ENCODE measurements around the gene CDK9. TPM values are rescaled to one million over a fixed set of nuclear protein-coding genes. Genes with fewer than 3 reads are reported as not detected.

CDK9 gene
- total and polyA plus RNA-seq, 2 experiments from 2014 or later: 58.5 to 84.3 TPM

- no peak for TF ChIP-seq ZNF462 (CRISPR knock-in tag; IDR thresholded peaks at IDR 0.05)
- TF ChIP-seq CREB1 (CRISPR knock-in tag; IDR thresholded peaks at IDR 0.05; ENCODE audit: low read depth): no peak
- no peak for TF ChIP-seq EZH2phosphoT487 (IDR thresholded peaks at IDR 0.05; ENCODE audit: unreplicated experiment)
These were observed 24.8 kb upstream of the CDK9 start (continued) for GRCh38 chr9:127761061-127761460.

- H3K27ac ChIP-seq (ENCODE audit: low read depth): no peak overlapping the region
- Mint-ChIP-seq H3K4me1 (peaks cover 33% of the 10 kb centered on the region), H3K27ac (no peak overlapping the region), H3K27me3 (ENCODE audit: insufficient read depth, low read depth, poor library complexity) (peaks cover 19% of the 10 kb centered on the region), H3K36me3 (ENCODE audit: low read depth) (no peaks in the 10 kb centered on the region; the same call in 2 of the 3 replicates), H3K4me3 (no peak overlapping the region), H3K9me3 (no peaks in the 10 kb centered on the region)
- H3F3A ChIP-seq (replicated peaks; ENCODE audit: low read depth): peaks cover 10% of the 10 kb centered on the region; the same call in 1 of the 2 replicates
- H2AFZ ChIP-seq: 0 out of 2 replicates have a peak overlapping the region, but pooled peaks have one; percentile 10
- H3K4me1 ChIP-seq (ENCODE audit: insufficient read depth): peaks cover 19% of the 10 kb centered on the region
- H3K79me2 ChIP-seq (replicated peaks; ENCODE audit: insufficient read depth): no peaks in the 10 kb centered on the region
- H3K36me3 ChIP-seq (ENCODE audit: insufficient read depth): no peaks in the 10 kb centered on the region
- TF ChIP-seq EZH2 (IDR thresholded peaks at IDR 0.05; ENCODE audit: low read depth, unreplicated experiment): no peak
- TF ChIP-seq JUNB (IDR thresholded peaks at IDR 0.05; ENCODE audit: unreplicated experiment): no peak
- TF ChIP-seq POLR2AphosphoS5 (IDR thresholded peaks at IDR 0.05; ENCODE audit: low read depth): no peak
- H3K4me3 ChIP-seq: no peak overlapping the region
- H3K27me3 ChIP-seq (ENCODE audit: insufficient read depth): peaks cover 3% of the 10 kb centered on the region; the same call in 1 of the 2 replicates
- peak; percentile 12 for ATAC-seq
- H4K20me1 ChIP-seq (replicated peaks; ENCODE audit: insufficient read depth): no peaks in the 10 kb centered on the region
- H3K4me2 ChIP-seq: peak overlapping the region; percentile 43; the same call in 1 of the 2 replicates
- H3K9me2 ChIP-seq (ENCODE audit: insufficient read depth): no peaks in the 10 kb centered on the region
- DNase-seq (ENCODE audit: low spot score): no peak
These were observed 24.3 kb upstream of the CDK9 start for GRCh38 chr9:127761491-127761956.
